GM19193 (cell line): ENCODE results near the gene DDX10.

ENCODE experiments used
- POLR2A ChIP-seq: IDR thresholded peaks from 4 replicates; pipeline ENCODE4 v1.6.1; 2011; ENCODE audit not compliant: insufficient read depth, insufficient read length; ENCODE audit errors: extremely low read depth

DDX10 gene

GRCh38 chr11:108877178-108877577 is 212.3 kb downstream of the DDX10 start:
- TF ChIP-seq POLR2A, result no peak

- TF ChIP-seq POLR2A, result no peak
These were observed 215.6 kb downstream of the DDX10 start for GRCh38 chr11:108880510-108880909.

- no peak for TF ChIP-seq POLR2A
These were observed 216.3 kb downstream of the DDX10 start for GRCh38 chr11:108881131-108881530.

GRCh38 chr11:108882211-108882831 is 217.5 kb downstream of the DDX10 start:
- TF ChIP-seq POLR2A, result no peak

DNA sequence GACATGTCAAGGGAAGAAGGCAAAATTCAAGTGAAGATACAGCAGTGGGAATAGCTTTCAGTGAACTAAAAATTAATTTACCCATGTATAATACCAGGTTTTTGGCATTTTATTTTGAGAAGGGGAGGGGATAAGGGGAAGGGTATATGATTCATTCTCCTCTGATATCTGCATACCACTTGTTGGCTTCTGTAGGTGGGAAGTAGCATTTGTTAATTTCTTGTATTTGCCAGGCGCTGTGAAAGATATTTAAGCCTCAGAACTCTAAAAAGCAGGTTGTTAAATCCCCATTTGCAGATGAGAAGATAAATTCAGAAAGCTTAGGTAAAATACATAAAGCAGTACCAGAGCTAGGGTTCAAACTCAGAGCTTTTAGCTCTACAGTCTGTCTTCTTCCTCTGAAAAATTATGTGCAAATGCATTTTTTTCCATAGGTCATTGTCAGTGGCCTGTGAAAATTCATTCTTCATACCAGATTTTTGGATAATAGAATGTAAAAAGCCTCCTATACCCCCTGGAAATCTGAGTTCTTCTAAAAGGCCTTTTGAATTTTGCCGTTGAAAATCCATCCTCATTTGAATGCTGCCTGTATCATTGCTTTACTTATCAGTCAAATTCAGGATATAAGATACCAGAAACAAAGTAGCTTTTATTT is 221.3 kb downstream of the DDX10 start:
- no peak for TF ChIP-seq POLR2A

- TF ChIP-seq POLR2A, result no peak
These were observed 221.8 kb downstream of the DDX10 start for GRCh38 chr11:108886660-108887009.

GRCh38 chr11:108887436-108888238 is 222.8 kb downstream of the DDX10 start:
- no peak for TF ChIP-seq POLR2A

- TF ChIP-seq POLR2A, result no peak
These were observed 225.7 kb downstream of the DDX10 start for GRCh38 chr11:108890482-108891105.

- no peak for TF ChIP-seq POLR2A
These were observed 226.3 kb downstream of the DDX10 start for GRCh38 chr11:108891143-108891542.

- TF ChIP-seq POLR2A, result no peak
These were observed 227.1 kb downstream of the DDX10 start for GRCh38 chr11:108891909-108892511.

- no peak for TF ChIP-seq POLR2A
These were observed 231.0 kb downstream of the DDX10 start for GRCh38 chr11:108895579-108896480.

DNA sequence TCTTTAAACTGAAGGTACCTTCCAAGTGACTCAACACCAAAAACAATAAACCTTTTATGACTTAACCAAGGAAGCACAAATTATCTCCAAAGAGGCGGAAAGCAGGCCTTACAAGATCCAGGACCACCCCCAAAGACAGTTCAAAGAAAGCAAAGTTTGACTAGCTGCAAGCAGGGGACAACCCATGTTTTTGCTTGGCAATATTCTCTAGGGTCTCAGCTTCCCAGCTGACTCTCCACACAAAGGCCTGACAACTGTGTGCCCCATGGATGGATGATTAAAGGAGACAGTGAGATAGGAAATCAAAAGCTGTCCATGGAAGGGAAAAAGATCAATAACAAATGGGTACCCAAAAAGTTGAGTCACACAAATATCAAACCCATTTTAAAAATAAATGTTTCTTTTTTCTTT is 232.2 kb downstream of the DDX10 start:
- no peak for TF ChIP-seq POLR2A

DNA sequence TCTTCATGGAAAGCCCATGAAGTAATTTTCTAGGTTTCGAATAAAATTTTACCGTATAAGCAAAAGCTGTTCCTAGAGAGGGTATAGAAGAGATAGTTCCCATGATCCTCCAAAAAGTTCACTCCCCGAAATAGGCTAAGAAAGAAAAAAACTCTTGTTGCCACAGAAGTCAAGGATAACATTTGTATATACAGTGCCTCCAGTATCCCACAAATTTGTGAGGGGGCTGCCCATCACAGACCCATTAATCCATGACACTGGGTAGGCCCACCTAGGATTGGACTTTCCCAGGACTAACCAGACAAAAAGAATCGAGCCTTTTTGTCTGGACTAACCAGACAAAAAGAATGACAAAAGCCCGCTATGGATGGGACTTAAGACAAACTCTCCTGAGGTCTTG is 233.0 kb downstream of the DDX10 start:
- TF ChIP-seq POLR2A, result no peak

- no peak for TF ChIP-seq POLR2A
These were observed 236.5 kb downstream of the DDX10 start for GRCh38 chr11:108901359-108901758.

- no peak for TF ChIP-seq POLR2A
These were observed 237.2 kb downstream of the DDX10 start for GRCh38 chr11:108902027-108902469.

DNA sequence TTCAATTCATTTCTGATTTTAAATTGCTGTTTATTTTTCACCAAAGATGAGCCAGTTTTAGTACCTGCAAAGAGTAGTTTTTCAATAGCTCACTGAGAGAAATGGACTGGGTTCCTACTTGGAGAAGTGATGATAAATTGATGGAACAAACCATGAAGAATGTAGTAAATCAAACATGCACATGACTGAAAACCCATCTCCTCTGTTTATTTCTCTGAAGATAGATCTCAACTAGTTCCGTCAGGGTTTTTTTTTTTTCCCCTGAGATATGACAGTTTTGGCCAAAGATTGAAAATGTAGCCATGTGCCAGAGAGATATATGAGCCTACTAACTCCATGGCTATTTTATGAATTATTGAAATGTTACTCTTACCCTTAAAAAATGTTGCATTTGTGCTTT is 239.6 kb downstream of the DDX10 start:
- no peak for TF ChIP-seq POLR2A
